K562 (cell line): ENCODE measurements around the gene GPR78. TPM values are rescaled to one million over a fixed set of nuclear protein-coding genes. Genes with fewer than 3 reads are reported as not detected.

Source experiments
- CCNT2 ChIP-seq: IDR thresholded peaks from 2 replicates; pipeline ENCODE4 v1.6.1; 2011; ENCODE audit warnings: borderline replicate concordance, low read depth, mild to moderate bottlenecking, moderate library complexity, mixed read lengths, low read length; ENCODE audit not compliant: insufficient read length; ENCODE audit errors: extremely low read depth
- CEBPZ ChIP-seq: fragments of 150-350 bp; IDR thresholded peaks from 2 replicates; pipeline ENCODE4 v1.6.1; 2014; ENCODE audit warnings: low read depth, mild to moderate bottlenecking, low read length, borderline replicate concordance
- HDAC8 ChIP-seq: fragments of 450-650 bp; IDR thresholded peaks from 2 replicates; pipeline ENCODE4 v1.6.1; 2016; ENCODE audit warnings: mild to moderate bottlenecking, missing genetic modification characterization, moderate library complexity, missing compliant biosample characterization
- HNRNPH1 ChIP-seq: fragments of 200-400 bp; formaldehyde crosslinking; optimal IDR thresholded peaks from 2 replicates; pipeline ENCODE3; 2017; ENCODE audit warnings: low read depth, mild to moderate bottlenecking, low read length, moderate library complexity
- KDM1A ChIP-seq, 2 experiments: fragments of 450-650 bp; IDR thresholded peaks; 2 replicates each; pipeline ENCODE4 v1.6.1; 2016; ENCODE audit warnings: mild to moderate bottlenecking in 2 of 2
- SETDB1 ChIP-seq: IDR thresholded peaks from one replicate; pipeline ENCODE4 v1.6.1; 2012; ENCODE audit warnings: low read length, control low read depth, inconsistent platforms
- TBL1XR1 ChIP-seq, 2 experiments: IDR thresholded peaks; 2 replicates each; pipeline ENCODE4 v1.6.1; 2012; ENCODE audit warnings: improper control_type of control experiment in 2 of 2, low read length in 2 of 2, mild to moderate bottlenecking in 1 of 2
- ZBTB49 ChIP-seq: sonication (generic); formaldehyde crosslinking; IDR thresholded peaks from 2 replicates; pipeline ENCODE4 v1.8.0; 2022; ENCODE audit warnings: missing genetic modification reagents, mild to moderate bottlenecking, borderline replicate concordance
- ZNF282 ChIP-seq: sonication (generic); formaldehyde crosslinking; IDR thresholded peaks from 2 replicates; pipeline ENCODE4 v1.8.1; 2023; ENCODE audit warnings: missing genetic modification reagents
- ZNF780A ChIP-seq: fragments of 250-450 bp; sonication (Bioruptor Pico); IDR thresholded peaks from 2 replicates; pipeline ENCODE4 v1.5.0; 2021; ENCODE audit warnings: mild to moderate bottlenecking
- polyA plus RNA-seq, 8 experiments: library from polyadenylated mRNA; depleted of rRNA in 4 of 8; stranded (reverse) in 5 of 8; unstranded in 3 of 8; fragments of >200 nt; fragmentation: Nextera tagmentation in 2 of 8; fragmentation: Illumina TruSeq in 1 of 8; extraction: Ambion mirVana in 2 of 8; extraction: Trizol in 1 of 8; gene quantifications; 2 replicates each; pipeline versions ENCODE4 v1.2.1 to v1.2.3, GENCODE V29; 2011 to 2014; ENCODE audit warnings: inconsistent platforms in 1 of 8, missing spikeins in 1 of 8
- total RNA-seq, 7 experiments: library from RNA; depleted of rRNA in 6 of 7; stranded (reverse); fragments of >200 nt in 6 of 7; fragmentation: Illumina TruSeq in 2 of 7; extraction: Trizol in 2 of 7; gene quantifications; 2 replicates each; pipeline versions ENCODE4 v1.2.1 to v1.2.3, GENCODE V29; 2011 to 2021; ENCODE audit warnings: low replicate concordance in 1 of 7

Gene GPR78
- total and polyA plus RNA-seq, 9 of the 15 experiments (the other 6 are each of a cell fraction or from before 2014, with no cell fraction given), result 0.04 to 0.13 (median 0.07) TPM; not detected in 4

GRCh38 chr4:8580321-8581093, at the start of gene GPR78 (continued):
- TF ChIP-seq CEBPZ (no peak), ZNF780A (CRISPR knock-in tag) (no peak), HDAC8 (tag) (no peak), ZNF282 (no peak), TBL1XR1 (IDR thresholded peaks at IDR 0.05; ENCODE audit: low read length in 2 of 2) (no peak), CCNT2 (no peak), SETDB1 (no peak), KDM1A (IDR thresholded peaks at IDR 0.05) (no peak), ZBTB49 (CRISPR knock-in tag) (no peak), HNRNPH1 (no peak)
